ENCODE measurements around the gene TIMM21. TPM values are rescaled to one million over a fixed set of nuclear protein-coding genes. Genes with fewer than 3 reads are reported as not detected.

The TIMM21 gene
- total RNA-seq, 2 donors from 2014 or later, result 27.6 to 33.1 TPM

DNA sequence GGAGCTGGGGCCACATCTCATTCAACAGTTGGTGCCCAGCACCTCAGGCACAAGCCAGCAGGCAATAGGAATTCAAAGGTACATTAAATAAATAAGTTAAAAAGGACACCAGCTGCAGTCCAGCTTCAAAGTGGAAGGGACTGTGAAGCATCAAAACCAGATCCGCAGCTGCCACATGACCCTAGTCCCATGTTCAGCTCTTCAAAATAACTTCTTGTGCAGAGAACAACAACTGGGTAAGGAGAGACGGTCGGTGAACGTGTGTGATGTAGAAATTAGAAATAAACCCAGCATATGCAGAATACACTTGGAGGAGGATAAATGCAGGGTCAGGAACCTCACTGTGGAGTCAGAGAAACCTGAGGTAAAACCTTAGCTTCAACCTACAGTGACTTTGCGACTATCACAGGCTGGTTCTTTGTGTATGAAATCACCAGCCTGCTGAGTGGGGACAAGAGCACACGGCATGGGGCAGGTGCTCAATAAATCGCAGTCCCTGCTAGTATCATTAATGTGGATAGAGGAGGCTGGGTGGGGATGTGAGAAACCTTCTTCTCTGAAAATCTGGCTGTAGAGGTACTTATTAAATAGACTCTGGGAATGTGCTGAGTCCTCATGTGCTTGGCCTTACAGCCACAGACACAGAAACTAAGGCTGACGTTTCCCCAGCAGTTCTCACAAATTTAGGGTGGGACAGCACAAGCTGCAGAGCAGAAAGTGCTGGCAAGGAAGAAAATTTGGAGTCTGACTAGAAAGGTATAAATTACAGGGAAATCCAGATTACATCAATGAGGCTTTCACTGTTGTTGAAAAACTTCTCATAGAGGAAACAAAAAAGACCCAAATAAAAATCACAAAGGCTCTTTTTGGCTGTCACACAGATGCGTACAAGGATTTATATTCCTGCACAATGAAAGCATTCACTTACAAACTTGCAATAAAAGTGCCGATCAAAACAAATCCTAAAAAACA, 21.4 kb upstream of the TIMM21 start:
- H3K36me3 ChIP-seq, result no peaks in the 10 kb centered on the region
- no peaks in the 10 kb centered on the region for H3K27me3 ChIP-seq (replicated peaks; ENCODE audit: insufficient read depth)
- no peak overlapping the region for H3K27ac ChIP-seq
- no peak overlapping the region for H3K4me3 ChIP-seq
- H3K9me3 ChIP-seq, result no peaks in the 10 kb centered on the region
- intact Hi-C loops (cut with DNase I), result no loop called here
- 33% methylated on average over 10 of the region's 10 CpGs for WGBS
- no peak for DNase-seq (ENCODE audit: low spot score)
- no peaks in the 10 kb centered on the region for H3K4me1 ChIP-seq (replicated peaks)
- no peak for TF ChIP-seq POLR2AphosphoS5 (IDR thresholded peaks at IDR 0.05)
- TF ChIP-seq, protein P1, sequence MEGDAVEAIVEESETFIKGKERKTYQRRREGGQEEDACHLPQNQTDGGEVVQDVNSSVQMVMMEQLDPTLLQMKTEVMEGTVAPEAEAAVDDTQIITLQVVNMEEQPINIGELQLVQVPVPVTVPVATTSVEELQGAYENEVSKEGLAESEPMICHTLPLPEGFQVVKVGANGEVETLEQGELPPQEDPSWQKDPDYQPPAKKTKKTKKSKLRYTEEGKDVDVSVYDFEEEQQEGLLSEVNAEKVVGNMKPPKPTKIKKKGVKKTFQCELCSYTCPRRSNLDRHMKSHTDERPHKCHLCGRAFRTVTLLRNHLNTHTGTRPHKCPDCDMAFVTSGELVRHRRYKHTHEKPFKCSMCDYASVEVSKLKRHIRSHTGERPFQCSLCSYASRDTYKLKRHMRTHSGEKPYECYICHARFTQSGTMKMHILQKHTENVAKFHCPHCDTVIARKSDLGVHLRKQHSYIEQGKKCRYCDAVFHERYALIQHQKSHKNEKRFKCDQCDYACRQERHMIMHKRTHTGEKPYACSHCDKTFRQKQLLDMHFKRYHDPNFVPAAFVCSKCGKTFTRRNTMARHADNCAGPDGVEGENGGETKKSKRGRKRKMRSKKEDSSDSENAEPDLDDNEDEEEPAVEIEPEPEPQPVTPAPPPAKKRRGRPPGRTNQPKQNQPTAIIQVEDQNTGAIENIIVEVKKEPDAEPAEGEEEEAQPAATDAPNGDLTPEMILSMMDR (IDR thresholded peaks at IDR 0.05), result no peak
- TF ChIP-seq POLR2A (IDR thresholded peaks at IDR 0.05), result no peak

DNA sequence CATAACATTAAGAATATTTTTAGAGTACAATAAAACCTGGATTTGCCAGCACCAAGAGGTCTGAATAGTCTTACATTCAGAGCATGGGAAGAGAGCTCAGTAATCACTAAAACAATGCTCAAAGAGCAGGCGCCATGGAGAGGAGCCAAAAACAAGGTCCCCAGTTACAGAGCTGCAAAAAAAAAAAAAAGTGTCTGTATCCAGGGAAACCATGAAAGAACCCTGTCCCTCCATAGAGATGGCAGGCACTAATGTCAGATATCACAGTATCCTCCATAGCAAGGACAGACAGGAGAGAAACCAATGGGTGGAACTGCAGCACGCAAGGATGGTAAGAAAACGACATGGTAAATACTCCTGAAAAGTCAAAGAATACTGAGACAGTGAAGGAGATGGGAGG, 20.2 kb upstream of the TIMM21 start:
- intact Hi-C loops (cut with DNase I), result no loop called here
- Histone ChIP-seq H3K36me3 (no peaks in the 10 kb centered on the region), H3K4me1 (replicated peaks) (no peaks in the 10 kb centered on the region), H3K27ac (no peak overlapping the region), H3K9me3 (no peaks in the 10 kb centered on the region), H3K27me3 (replicated peaks; ENCODE audit: insufficient read depth) (no peaks in the 10 kb centered on the region), H3K4me3 (no peak overlapping the region)
- DNase-seq (ENCODE audit: low spot score), result no peak
- no peak for TF ChIP-seq POLR2A (IDR thresholded peaks at IDR 0.05)
- TF ChIP-seq, protein P1 (IDR thresholded peaks at IDR 0.05), result no peak
- TF ChIP-seq POLR2AphosphoS5 (IDR thresholded peaks at IDR 0.05), result no peak
- WGBS, result 53% methylated on average over 3 of the region's 3 CpGs

GRCh38 chr18:74131124-74131523, 17.2 kb upstream of the TIMM21 start:
- H3K9me3 ChIP-seq, result no peaks in the 10 kb centered on the region
- no peak overlapping the region for H3K27ac ChIP-seq
- no peaks in the 10 kb centered on the region for H3K4me1 ChIP-seq (replicated peaks)
- TF ChIP-seq, protein P1 (IDR thresholded peaks at IDR 0.05), result no peak
- TF ChIP-seq POLR2A (IDR thresholded peaks at IDR 0.05) (no peak), POLR2AphosphoS5 (IDR thresholded peaks at IDR 0.05) (no peak)
- WGBS, result 93% methylated on average over 3 of the region's 3 CpGs
- intact Hi-C loops (cut with DNase I), result no loop called here
- H3K4me3 ChIP-seq, result no peak overlapping the region
- no peaks in the 10 kb centered on the region for H3K36me3 ChIP-seq
- H3K27me3 ChIP-seq (replicated peaks; ENCODE audit: insufficient read depth), result no peaks in the 10 kb centered on the region
- no peak for DNase-seq (ENCODE audit: low spot score)

DNA sequence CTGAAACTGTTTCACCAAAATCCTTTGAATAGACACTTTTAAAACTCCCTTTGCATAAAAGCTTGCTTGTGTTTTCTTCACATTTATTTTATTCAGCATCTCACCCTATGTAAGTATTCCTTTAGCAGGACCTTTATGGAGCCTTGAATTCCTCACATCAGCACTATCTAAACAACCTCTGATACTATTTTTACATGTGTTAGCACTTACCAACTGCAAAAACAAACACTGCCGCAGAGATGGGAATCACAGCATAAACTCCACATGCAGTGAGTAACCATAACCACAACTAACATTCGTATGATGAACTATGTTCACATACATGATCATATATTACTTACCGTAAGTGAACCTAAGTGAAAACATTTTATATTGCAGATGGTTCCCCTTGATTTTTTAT, 16.1 kb upstream of the TIMM21 start:
- H3K4me3 ChIP-seq, result no peak overlapping the region
- no peaks in the 10 kb centered on the region for H3K4me1 ChIP-seq (replicated peaks)
- H3K9me3 ChIP-seq, result no peaks in the 10 kb centered on the region
- no peaks in the 10 kb centered on the region for H3K27me3 ChIP-seq (replicated peaks; ENCODE audit: insufficient read depth)
- no peak for DNase-seq (ENCODE audit: low spot score)
- no peak overlapping the region for H3K27ac ChIP-seq
- no peaks in the 10 kb centered on the region for H3K36me3 ChIP-seq
- intact Hi-C loops (cut with DNase I), result no loop called here
- 71% methylated on average over 3 of the region's 3 CpGs for WGBS
- TF ChIP-seq POLR2AphosphoS5 (IDR thresholded peaks at IDR 0.05) (no peak), POLR2A (IDR thresholded peaks at IDR 0.05) (no peak)
- TF ChIP-seq, protein P1 (IDR thresholded peaks at IDR 0.05), result no peak
